Measurements from ENCODE around the gene BACE2.

BACE2 gene

DNA sequence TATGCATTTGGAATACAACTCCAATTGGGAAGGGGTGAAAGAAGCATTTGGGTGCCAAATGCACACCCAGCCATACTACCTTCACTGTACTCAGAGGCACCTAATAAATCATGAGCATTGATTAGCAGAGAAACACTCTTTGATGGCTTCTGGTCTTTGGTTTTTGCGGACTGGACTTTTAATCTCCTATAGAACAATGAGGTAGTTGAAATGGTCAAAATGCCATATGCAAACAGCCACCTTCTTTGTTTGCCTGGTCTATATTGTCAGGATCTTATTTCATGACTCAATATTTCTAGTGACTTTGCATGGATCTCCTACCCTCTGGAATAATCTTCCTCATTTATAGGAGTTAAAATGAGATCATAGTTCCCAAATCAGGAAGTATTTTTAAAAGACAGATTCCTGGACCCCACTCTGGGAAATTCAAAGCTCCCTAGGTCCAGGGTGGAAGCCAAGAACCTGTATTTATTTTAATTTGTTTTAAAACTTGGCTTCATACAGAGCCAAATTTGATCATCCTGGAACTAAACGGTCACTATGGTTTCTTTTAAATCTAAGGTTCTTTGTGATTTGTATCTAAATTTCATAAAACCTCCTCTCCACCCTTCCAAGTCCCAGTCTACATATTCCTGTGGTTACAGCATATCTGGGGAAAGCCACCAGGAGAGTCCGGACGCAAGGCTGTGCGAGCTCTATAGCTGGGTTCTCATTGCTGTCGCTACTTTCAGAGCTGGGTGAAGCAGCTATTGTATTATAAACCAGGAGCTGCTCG lies 157.4 kb downstream of the BACE2 start:
- no peak for DNase-seq

DNA sequence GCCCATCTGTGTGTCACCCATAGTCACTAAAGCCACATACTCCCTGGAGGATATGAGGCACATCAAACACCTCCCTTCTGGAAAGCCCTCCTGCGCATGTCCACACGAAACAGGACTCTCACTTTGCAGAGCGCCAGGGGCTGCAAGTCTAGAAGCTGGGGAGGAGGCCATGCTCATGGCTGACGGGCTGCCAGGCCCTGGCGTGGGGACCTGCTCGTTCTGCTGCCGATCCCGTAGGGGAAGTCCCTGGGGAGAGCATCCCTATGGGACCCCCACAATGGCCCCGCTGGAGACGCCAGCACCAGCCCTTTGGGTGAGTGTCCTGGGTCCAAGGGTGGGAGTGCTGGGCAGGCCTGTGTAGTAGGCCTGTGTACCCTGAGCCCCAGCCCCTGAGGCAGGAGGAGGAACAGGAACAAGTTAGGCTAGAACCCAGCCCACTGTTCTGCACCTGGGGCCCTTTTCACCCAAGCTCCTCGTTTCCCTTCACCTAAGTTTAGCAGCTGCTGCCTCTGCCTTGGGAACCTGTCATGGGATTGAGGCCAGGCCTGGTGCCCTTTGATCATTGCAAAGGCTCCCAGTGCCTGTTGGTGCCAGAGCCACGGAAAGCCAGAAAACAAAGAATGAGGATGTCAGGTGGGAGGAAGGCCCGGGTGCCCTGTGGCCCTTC lies 158.6 kb downstream of the BACE2 start:
- DNase-seq, result no peak

DNA sequence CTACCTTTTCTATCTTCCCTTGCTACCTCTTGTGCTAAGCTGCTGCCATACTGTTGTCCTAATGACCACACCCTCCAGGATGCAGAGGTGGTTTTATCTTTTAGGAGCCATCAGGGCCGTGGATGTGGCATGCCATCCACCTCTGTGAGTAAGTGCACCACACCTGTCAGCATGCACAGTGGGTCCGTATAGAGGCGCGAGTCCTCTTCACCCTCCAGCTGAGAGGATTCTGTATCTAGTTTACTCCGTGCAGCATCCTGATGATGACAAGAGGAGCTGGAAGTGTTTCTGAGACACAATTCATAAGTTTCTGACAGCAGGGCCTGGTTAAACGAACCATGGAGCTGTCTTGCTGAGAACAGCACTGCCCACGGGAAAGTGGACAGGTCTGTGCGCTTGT lies 159.8 kb downstream of the BACE2 start:
- DNase-seq, result no peak

DNA sequence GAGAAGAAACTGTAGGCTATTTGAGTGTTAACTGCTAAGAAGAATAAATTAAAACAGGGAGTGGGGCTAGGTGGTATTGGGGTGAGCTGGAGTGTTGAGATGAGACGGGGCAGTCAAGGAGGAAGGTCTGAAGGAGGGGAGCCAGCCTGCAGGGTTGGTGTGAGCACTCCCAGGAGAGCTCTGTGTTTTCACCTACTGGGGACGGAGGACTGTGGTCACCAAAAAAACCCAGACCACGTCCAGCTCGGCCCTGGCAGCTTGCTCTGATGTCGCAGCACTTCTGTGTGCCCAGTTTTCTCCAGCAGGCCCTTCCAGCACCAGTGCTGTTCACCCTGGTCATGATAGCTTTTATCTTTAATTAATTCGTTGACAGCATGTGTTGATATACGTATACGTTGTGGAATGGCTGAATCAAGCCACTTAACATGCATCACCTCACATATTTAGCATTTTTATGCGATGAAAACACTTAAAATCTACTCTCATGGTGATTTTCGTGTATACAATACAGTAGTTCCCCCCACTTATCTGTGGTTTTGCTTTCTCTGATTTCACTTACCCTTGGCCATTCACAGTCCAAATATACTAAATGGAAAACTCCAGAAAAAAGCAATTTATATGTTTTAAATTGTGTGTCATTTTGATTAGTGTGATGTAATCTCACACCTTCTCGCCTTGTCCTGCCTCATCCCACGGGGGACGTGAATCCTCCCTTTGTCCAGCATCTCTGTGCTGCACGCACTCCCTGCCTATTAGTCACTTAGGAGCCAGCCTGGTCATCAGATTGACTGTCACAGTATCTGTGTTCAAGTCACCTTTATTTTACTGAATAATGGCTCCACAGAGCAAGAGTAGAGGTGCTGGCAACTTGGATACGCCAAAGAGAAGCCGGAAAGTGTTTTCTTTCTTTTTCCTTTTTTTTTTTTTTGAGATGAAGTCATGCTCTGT lies 161.0 kb downstream of the BACE2 start:
- peak; percentile 47 for DNase-seq

Data from fibroblast of skin of right biceps (primary cell).